Thoracic aorta (tissue), 2 donors: Measurements from ENCODE around the gene OR2A7. TPM values are rescaled to one million over a fixed set of nuclear protein-coding genes. Genes with fewer than 3 reads are reported as not detected.
"Not testable (repeated sequence)": the region's sequence is repeated elsewhere in the genome, so short reads cannot be mapped to it uniquely, and the experiment has no call there.

Experiments
- ATAC-seq: fragments of 150-250 bp; one replicate; pipeline ENCODE4 v1.8.0; 2017; ENCODE audit warnings: low read depth; ENCODE audit not compliant: insufficient number of reproducible peaks, low FRiP score
- DNase-seq: peaks from one replicate; pipeline ENCODE4 v3.0.0-alpha.2; 2020; ENCODE audit warnings: low spot score
- H3K27ac ChIP-seq, 2 donors: fragments of 200-600 bp; sonication (generic); 1 replicate in 1 of 2; 2 replicates in 1 of 2; pipeline ENCODE4 v1.5.1; 2016; ENCODE audit warnings: mild to moderate bottlenecking in 2 of 2, moderate library complexity in 2 of 2
- H3K27me3 ChIP-seq: fragments of 200-600 bp; sonication (generic); replicated peaks from 2 replicates; pipeline ENCODE4 v1.6.0; 2016; ENCODE audit warnings: mild to moderate bottlenecking; ENCODE audit not compliant: insufficient read depth
- H3K36me3 ChIP-seq: fragments of 200-600 bp; sonication (generic); one replicate; pipeline ENCODE4 v1.5.1; 2016
- H3K4me1 ChIP-seq, 2 donors: fragments of 200-600 bp; sonication (generic); 1 replicate in 1 of 2; 2 replicates in 1 of 2; pipeline versions ENCODE4 v1.5.1 to v1.6.0; 2016; ENCODE audit warnings: low read depth in 2 of 2, mild to moderate bottlenecking in 1 of 2; ENCODE audit not compliant: control insufficient read depth in 1 of 2
- H3K4me3 ChIP-seq: fragments of 200-600 bp; sonication (generic); 2 replicates; pipeline ENCODE4 v1.5.1; 2016; ENCODE audit warnings: mild to moderate bottlenecking
- H3K9me3 ChIP-seq: fragments of 200-600 bp; sonication (generic); 2 replicates; pipeline ENCODE4 v1.5.1; 2016
- total RNA-seq, 2 donors: library from RNA; depleted of rRNA; stranded (reverse); fragments of >200 nt; gene quantifications; one replicate each; pipeline versions ENCODE4 v1.1.0 to v1.2.3, GENCODE V29; 2016

OR2A7 gene
- total RNA-seq, 2 donors from 2014 or later = 0.95 to 2.0 TPM

GRCh38 chr7:144220531-144220930 is 44.1 kb downstream of the OR2A7 start:
- not testable (repeated sequence) for ATAC-seq, H3K4me3 ChIP-seq, H3K27ac ChIP-seq, H3K4me1 ChIP-seq, H3K36me3 ChIP-seq, DNase-seq, H3K27me3 ChIP-seq, H3K9me3 ChIP-seq

DNA sequence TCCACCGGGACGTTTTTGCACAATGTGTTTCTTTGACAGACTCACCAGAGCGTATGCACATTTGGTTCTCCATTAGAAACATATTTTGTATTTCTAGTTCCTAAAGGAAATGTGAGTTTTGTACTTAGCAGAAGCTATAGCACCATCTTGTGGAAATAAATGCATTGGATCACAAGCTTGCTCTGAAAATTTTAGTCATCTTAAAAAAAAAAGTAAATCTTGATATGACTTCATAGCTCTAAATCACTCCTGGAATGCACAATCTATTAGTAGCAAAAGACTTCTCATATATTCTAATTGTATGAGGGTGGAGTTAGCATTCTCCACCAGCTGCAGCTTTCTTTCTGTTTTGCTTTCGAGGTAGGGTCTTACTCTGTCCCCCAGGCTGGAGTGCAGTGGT is 45.4 kb downstream of the OR2A7 start:
- H3K4me1 ChIP-seq, H3K4me3 ChIP-seq, H3K27me3 ChIP-seq, H3K27ac ChIP-seq, H3K36me3 ChIP-seq, DNase-seq, H3K9me3 ChIP-seq: not testable (repeated sequence)
- ATAC-seq = peak; percentile 35

DNA sequence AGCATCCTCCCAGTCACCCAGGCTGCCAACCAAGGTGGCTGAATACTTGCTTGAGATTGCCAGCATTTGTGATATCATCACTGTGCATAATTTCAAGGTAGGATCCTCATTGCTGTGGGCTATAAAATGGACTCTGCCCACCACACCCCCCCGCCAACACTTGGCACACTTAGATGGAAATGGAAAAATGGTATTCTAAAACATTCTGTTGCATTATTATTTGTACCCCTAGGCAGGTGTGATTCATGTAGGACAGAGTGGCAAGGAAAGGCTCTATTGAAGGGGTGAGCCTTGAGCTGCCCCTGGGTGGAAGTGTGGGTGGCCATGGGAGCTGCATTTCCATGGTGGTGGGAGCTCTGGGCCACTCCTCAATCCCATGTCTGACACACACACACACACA is 46.0 kb downstream of the OR2A7 start:
- not testable (repeated sequence) for H3K4me3 ChIP-seq, H3K4me1 ChIP-seq, H3K9me3 ChIP-seq, H3K27me3 ChIP-seq, H3K27ac ChIP-seq, H3K36me3 ChIP-seq, DNase-seq, ATAC-seq

- ATAC-seq, H3K27me3 ChIP-seq, DNase-seq, H3K4me1 ChIP-seq, H3K27ac ChIP-seq, H3K4me3 ChIP-seq, H3K36me3 ChIP-seq, H3K9me3 ChIP-seq: not testable (repeated sequence)
Observed at GRCh38 chr7:144217200-144217599, 47.4 kb downstream of the OR2A7 start.

Other genes starting within 250 kb of the OR2A7 start
- gene OR2A5, start 215.8 kb downstream of the OR2A7 start, total RNA-seq = not detected
- gene OR2A25, start 195.0 kb downstream of the OR2A7 start, total RNA-seq = not detected
- not detected for gene OR2A12, start 178.5 kb downstream of the OR2A7 start, total RNA-seq
- gene OR2A2, start 155.2 kb downstream of the OR2A7 start, total RNA-seq = not detected
- gene OR2A14, start 141.6 kb downstream of the OR2A7 start, total RNA-seq = not detected
- gene CTAGE4, start 81.3 kb downstream of the OR2A7 start, total RNA-seq = 1 to 10 TPM; 1.6 to 5.8 TPM
- 1 to 10 TPM; 1.1 to 3.2 TPM for gene ARHGEF35, start 69.0 kb downstream of the OR2A7 start, total RNA-seq
- gene OR2A42, start 25.2 kb downstream of the OR2A7 start, total RNA-seq = under 1 TPM in 1 of 2 donors, not detected in 1; 0.49 TPM
- 1 to 10 TPM in 1 of 2 donors, not detected in 1; 2.1 TPM for gene CTAGE8, start 4.5 kb upstream of the OR2A7 start, total RNA-seq
- gene OR2A1, start 47.6 kb upstream of the OR2A7 start, total RNA-seq = under 1 TPM in 1 of 2 donors, not detected in 1; 0.14 TPM
- 10 to 100 TPM in 1 of 2 donors, 1 to 10 TPM in 1; 6.8 to 10.4 TPM for gene ARHGEF5, start 90.6 kb upstream of the OR2A7 start, total RNA-seq
- gene NOBOX, start 138.9 kb upstream of the OR2A7 start, total RNA-seq = not detected